NCI-H1048 (cell line): ENCODE data around the gene CD80.

Experiments
- DNase-seq: peaks from one replicate; lab custom pipeline; 2025; lab: John Stamatoyannopoulos, UW

Gene CD80

GRCh38 chr3:119494597-119494996 lies 64.8 kb downstream of the CD80 start:
- no peak for DNase-seq

GRCh38 chr3:119492810-119493209 lies 66.6 kb downstream of the CD80 start:
- no peak for DNase-seq

GRCh38 chr3:119492128-119492527 lies 67.3 kb downstream of the CD80 start:
- no peak for DNase-seq

- no peak for DNase-seq
Measured at GRCh38 chr3:119490153-119490552, 69.3 kb downstream of the CD80 start.

- DNase-seq = no peak
Measured at GRCh38 chr3:119485563-119485962, 73.9 kb downstream of the CD80 start.

- DNase-seq = no peak
Measured at GRCh38 chr3:119483101-119483500, 76.3 kb downstream of the CD80 start.

- DNase-seq = no peak
Measured at GRCh38 chr3:119481079-119481478, 78.3 kb downstream of the CD80 start.
